Large intestine (tissue), 3 donors: ENCODE results near the gene EOLA1. TPM values are rescaled to one million over a fixed set of nuclear protein-coding genes. Genes with fewer than 3 reads are reported as not detected.
"Not testable (repeated sequence)": the region's sequence is repeated elsewhere in the genome, so short reads cannot be mapped to it uniquely, and the experiment has no call there.

Experiments
- DNase-seq, 2 donors: peaks; one replicate each; pipeline versions ENCODE4 v3.0.0 to v3.0.0-alpha.2; 2013
- H3K27ac ChIP-seq: one replicate; pipeline ENCODE4 v1.5.1; 2013; ENCODE audit warnings: low read length
- H3K27me3 ChIP-seq: 2 replicates; pipeline ENCODE4 v1.6.1; 2013; ENCODE audit warnings: low read length; ENCODE audit not compliant: control insufficient read depth, insufficient read depth
- H3K36me3 ChIP-seq: 2 replicates; pipeline ENCODE4 v1.6.1; 2013; ENCODE audit warnings: low read length; ENCODE audit not compliant: control insufficient read depth, insufficient read depth
- H3K4me1 ChIP-seq: one replicate; pipeline ENCODE4 v1.6.1; 2013; ENCODE audit warnings: low read length; ENCODE audit not compliant: control insufficient read depth, insufficient read depth
- H3K4me3 ChIP-seq: one replicate; pipeline ENCODE4 v1.5.1; 2013; ENCODE audit warnings: low read length
- H3K9me3 ChIP-seq: one replicate; pipeline ENCODE4 v1.6.1; 2013; ENCODE audit warnings: mild to moderate bottlenecking, low read depth, low read length, moderate library complexity; ENCODE audit not compliant: control insufficient read depth
- WGBS: methylation state at CpG from one replicate; pipeline ENCODE4 v1.1.5; 2013; ENCODE audit warnings: low lambda C conversion rate; ENCODE audit not compliant: insufficient coverage; 5-methylcytosine and 5-hydroxymethylcytosine counted together
- polyA plus RNA-seq: library from polyadenylated mRNA; unstranded; fragments of 120-200 nt; gene quantifications from one replicate; pipeline ENCODE4 v1.2.1, GENCODE V29; 2013

EOLA1 gene
- polyA plus RNA-seq, 1 donor, result 18.6 TPM

DNA sequence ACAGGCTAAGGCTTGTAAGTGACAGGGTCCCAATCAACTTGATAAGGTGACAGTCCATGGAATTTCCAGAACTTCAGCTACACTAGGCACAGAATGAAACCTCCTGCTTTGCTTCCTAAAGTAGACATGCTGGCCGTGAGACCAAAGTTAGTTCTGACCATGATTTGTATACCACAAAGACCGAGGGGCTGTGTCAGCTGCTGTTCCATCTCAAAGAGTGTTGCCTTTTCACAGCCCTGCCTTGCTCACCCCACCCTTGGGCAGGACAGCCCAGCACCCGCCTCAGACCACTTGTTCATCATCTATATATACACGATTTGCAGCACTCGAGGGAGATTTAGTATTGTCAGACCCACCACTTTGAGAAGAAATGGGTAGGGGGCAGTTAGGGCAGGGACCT lies 41.0 kb upstream of the EOLA1 start:
- Histone ChIP-seq H3K27me3 (no peaks in the 10 kb centered on the region), H3K4me3 (no peak overlapping the region), H3K4me1 (peaks cover 8% of the 10 kb centered on the region), H3K9me3 (no peaks in the 10 kb centered on the region), H3K36me3 (peaks cover 49% of the 10 kb centered on the region), H3K27ac (no peak overlapping the region)
- WGBS, result no CpG with 5 or more reads among the region's 5 CpGs
- no peak for DNase-seq

DNA sequence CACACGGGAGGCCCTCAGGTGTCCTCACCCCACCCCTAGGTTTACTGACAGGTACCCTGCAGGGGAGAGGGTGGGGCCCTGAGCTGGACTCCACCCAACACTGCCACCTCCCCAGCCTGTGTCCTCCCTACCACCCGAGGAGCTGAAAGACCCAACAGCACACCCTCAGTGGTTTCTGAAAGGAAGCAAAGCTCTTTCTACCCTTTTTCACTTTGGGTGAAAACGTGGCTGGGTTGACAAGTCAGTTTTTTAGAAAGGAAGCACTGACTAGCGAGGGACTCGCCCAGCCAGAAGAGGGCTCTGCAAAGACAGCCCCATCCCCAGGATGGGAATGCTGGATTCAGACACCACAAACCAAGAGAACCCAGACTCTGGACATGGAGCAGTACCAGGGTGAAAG lies 37.9 kb upstream of the EOLA1 start:
- no CpG with 5 or more reads among the region's 5 CpGs for WGBS
- not testable (repeated sequence) for H3K4me1 ChIP-seq

DNA sequence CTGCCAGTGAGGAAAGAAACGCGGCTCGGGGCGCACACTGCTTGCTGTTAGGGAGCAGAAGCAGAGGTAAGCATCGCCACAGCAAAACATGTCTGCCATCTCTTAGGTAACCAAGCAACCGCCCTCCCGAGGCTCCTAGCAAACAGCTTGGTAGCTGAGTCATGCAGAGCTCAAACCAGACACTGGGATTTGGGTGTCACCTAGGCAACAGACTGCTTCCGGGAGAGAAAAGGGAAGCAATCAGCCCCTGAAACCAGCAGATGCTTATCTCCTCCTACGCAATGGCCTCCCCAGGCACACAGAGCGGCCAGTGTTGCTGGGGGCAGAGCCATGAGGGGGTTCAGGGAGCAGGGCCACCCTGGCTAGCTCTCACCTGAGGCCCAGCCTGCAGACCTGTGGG lies 37.4 kb upstream of the EOLA1 start:
- H3K4me1 ChIP-seq, DNase-seq, H3K4me3 ChIP-seq, H3K9me3 ChIP-seq, H3K27me3 ChIP-seq, H3K27ac ChIP-seq: not testable (repeated sequence)
- no CpG with 5 or more reads among the region's 10 CpGs for WGBS
- peaks cover 23% of the 10 kb centered on the region for H3K36me3 ChIP-seq

More for the DNA sequence above, 37.9 kb upstream of the EOLA1 start:
- H3K4me3 ChIP-seq, H3K27ac ChIP-seq, H3K27me3 ChIP-seq, DNase-seq, H3K9me3 ChIP-seq: not testable (repeated sequence)
- peaks cover 25% of the 10 kb centered on the region for H3K36me3 ChIP-seq

DNA sequence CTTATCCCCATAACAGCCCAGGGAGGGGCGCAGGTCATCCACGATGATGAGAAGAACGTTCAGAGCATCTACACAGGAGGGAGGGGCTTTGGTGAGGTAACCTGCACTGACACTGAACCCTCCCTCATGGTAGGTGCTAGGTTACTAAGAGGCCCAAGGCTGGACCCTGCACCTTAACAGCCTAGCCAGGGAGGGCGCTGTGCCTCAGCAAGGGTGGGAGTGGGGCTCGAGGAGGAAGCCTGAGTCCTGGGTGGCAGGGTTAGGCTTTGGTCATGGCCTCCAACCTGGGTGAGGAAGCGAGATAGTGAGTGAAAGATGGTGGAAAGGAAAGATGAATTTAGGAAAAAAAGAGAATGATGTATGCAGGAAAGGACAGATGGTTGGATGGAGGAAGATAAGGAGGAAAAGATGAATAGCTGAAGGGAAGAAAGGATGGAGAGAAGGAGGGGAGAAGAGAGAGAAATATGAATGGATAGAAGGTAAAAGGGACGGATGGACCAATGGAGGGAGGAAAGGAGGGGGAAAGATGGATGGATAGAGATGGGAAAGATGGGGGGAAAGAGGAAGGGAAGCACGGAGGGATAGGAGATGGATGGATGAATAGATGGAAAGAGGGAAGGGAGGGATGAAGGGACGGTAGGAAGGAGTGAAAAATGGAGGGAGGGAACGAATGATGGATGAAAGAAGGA lies 36.4 kb upstream of the EOLA1 start:
- WGBS, result 42% methylated on average over 4 of the region's 10 CpGs
- Histone ChIP-seq H3K4me1 (peaks cover 6% of the 10 kb centered on the region), H3K9me3 (no peaks in the 10 kb centered on the region), H3K27ac (peak overlapping the region; percentile 77), H3K36me3 (peaks cover 23% of the 10 kb centered on the region), H3K27me3 (no peaks in the 10 kb centered on the region), H3K4me3 (peak overlapping the region; percentile 81)
- peak in 1 of 2 donors; percentile 29 for DNase-seq

DNA sequence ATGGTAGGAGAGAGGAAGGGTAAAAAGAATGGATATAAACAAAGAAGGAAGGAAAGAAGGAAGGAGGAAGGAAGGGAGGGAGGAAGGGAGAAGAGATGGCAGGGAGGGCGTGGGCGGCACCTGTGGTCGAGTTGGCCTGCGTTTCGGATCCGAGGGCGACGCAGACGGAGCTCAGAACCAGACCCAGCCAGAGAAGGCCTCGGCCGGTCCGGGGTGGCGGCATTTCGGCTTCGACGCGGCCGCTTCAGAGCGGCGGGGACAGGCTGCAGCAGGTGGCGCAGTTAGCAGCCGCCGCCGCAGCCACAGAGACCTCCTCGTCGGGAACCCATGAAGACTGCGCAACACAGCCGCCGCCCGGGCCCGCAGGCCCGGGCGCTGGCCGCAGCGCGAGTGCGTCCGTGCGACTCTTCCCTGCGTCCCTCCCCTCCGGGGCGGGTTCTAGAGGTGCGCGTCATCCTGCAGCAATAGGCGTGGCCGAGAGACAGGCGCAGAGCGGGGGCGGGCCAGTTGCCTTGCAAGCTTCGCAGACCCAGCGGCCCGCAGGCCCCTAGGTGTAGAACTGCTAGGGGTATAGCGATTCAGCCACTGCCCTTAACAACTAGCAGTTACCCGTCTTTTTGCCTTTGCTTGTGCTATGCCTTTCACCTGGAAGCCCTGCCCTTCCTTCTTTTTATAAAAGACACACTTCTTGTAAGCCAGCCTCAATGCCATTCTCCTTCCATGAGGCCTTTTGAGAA lies 35.7 kb upstream of the EOLA1 start, which contains the start of gene IDS:
IDS (minus strand) TSS at position 392 of the 737 bp plus-strand sequence; CDS start at position 223, 169 bp downstream.
- Histone ChIP-seq H3K27ac (peak within 1 kb of the TSS; percentile 77), H3K36me3 (peaks cover 18% of the 10 kb centered on the region), H3K27me3 (no peaks in the 10 kb centered on the region), H3K9me3 (no peaks in the 10 kb centered on the region), H3K4me1 (peaks cover 6% of the 10 kb centered on the region), H3K4me3 (peak within 1 kb of the TSS; percentile 81)
- peak; percentile 83 to 89 for DNase-seq
- WGBS, result no CpG with 5 or more reads among the region's 54 CpGs

DNA sequence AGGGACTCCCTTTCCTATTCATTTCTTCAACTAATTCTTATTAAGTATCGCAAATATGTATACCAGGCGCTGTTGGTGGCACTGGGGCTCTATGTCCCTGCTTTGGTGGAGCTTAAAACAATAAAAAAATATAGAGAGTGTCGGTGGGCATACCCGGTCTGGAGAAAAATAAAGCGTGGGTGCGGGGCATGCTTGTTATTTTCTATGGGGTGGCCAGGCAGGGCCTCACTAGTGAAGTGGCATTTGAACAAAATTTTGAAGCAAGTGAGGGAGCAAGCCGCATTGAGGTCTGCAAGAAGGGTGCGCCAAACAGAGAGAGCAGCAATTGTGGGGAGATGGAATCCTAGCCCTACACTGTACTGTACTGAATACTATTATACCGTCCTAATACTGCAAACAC lies 35.1 kb upstream of the EOLA1 start:
- no CpG with 5 or more reads among the region's 9 CpGs for WGBS
- Histone ChIP-seq H3K9me3 (no peaks in the 10 kb centered on the region), H3K27me3 (no peaks in the 10 kb centered on the region), H3K27ac (peak overlapping the region; percentile 46), H3K4me3 (peak overlapping the region; percentile 19), H3K36me3 (peaks cover 13% of the 10 kb centered on the region), H3K4me1 (peaks cover 6% of the 10 kb centered on the region)
- DNase-seq, result no peak

DNA sequence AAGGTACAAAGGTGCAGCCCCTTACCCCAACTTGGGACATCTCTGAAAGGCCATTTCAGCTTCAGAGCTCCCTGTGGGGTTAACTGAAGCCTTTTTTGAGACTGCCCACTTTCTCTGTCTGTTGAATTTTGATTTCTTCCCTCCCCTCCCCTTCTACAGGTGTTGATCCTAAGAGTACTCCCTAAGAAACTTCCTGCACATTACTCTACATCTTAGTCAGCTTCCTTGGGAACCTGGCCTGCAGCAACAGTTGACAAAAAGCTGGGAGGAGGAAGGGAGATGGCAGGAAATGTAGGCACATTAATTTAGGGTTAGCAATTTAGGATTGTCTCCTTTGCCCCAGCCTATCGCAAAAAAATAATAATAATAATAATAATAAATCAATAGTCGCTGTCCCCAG lies 34.5 kb upstream of the EOLA1 start:
- peaks cover 6% of the 10 kb centered on the region for H3K4me1 ChIP-seq
- no peak overlapping the region for H3K27ac ChIP-seq
- no peak overlapping the region for H3K4me3 ChIP-seq
- WGBS, result no CpG with 5 or more reads among the region's 2 CpGs
- H3K27me3 ChIP-seq, result no peaks in the 10 kb centered on the region
- no peaks in the 10 kb centered on the region for H3K9me3 ChIP-seq
- DNase-seq, result no peak
- H3K36me3 ChIP-seq, result peaks cover 9% of the 10 kb centered on the region

DNA sequence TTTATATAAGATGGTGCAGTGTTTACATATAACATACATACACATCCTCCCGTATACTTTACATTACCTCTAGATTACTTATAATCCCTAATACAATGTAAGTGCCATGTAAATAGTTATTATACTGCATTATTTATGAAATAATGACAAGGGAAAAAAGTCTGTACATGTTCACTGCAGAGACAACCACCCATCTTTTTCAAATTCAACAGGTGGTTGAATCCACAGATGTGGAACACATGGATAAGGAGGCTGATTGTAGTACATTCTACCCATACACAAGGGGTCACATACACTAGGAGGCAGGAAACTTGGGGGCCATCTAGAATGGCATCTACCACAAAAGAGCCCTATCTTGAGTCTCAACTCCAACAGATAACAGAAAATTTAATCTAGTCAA lies 32.3 kb upstream of the EOLA1 start:
- no CpG with 5 or more reads among the region's 1 CpG for WGBS
- peaks cover 6% of the 10 kb centered on the region for H3K4me1 ChIP-seq
- H3K27ac ChIP-seq, result no peak overlapping the region
- no peak overlapping the region for H3K4me3 ChIP-seq
- H3K27me3 ChIP-seq, result no peaks in the 10 kb centered on the region
- H3K36me3 ChIP-seq, result no peaks in the 10 kb centered on the region
- no peak for DNase-seq
- no peaks in the 10 kb centered on the region for H3K9me3 ChIP-seq

DNA sequence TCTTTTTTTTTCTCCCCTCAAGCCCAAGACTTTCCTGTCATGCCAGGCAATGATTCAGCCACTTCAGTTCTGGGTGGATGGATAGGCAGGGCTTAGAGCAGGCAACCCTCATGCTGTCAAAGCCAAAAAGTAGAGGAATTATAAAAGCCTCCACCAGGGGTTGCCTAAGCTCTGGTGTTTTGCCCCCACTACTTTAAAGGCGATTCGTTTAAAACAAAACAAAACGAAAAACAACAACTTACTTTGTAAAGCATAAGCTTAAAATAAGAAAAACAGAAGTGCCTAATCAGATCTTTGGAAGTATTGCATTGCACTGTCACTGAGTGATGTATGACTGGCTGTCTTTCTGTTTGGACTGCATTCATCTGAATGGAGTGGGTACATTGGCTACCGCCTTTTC lies 30.4 kb upstream of the EOLA1 start:
- no peak overlapping the region for H3K27ac ChIP-seq
- WGBS, result no CpG with 5 or more reads among the region's 4 CpGs

DNA sequence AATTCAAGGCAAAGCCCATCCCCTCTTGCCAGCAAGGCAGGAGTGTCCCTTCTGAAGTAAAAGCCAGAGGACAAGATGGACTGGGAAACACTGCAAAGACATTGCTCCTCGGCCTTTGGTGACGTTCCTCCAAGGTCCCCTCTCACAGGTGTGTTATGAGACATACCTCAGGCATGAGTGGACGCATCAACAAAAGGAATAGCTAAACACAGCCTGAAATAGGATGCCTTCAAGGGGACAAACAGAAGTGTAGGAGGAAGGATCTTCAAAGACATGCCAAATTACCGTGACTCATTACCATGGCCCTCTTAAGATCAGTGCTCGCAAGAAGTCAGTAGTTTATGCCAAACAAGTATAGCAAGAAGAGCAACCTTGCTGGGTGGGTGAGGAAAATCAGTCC lies 29.7 kb upstream of the EOLA1 start:
- H3K9me3 ChIP-seq, result no peaks in the 10 kb centered on the region
- DNase-seq, result no peak
- no peaks in the 10 kb centered on the region for H3K36me3 ChIP-seq
- whole genome bisulfite sequencing, result no CpG with 5 or more reads among the region's 5 CpGs
- H3K27ac ChIP-seq, result no peak overlapping the region
- no peak overlapping the region for H3K4me3 ChIP-seq
- no peaks in the 10 kb centered on the region for H3K4me1 ChIP-seq
- H3K27me3 ChIP-seq, result no peaks in the 10 kb centered on the region

More for the DNA sequence above, 30.4 kb upstream of the EOLA1 start:
- Histone ChIP-seq H3K36me3 (no peaks in the 10 kb centered on the region), H3K4me1 (peaks cover 1% of the 10 kb centered on the region), H3K9me3 (no peaks in the 10 kb centered on the region), H3K4me3 (no peak overlapping the region), H3K27me3 (no peaks in the 10 kb centered on the region)
- DNase-seq, result no peak
